Amniotic epithelial cell (primary cell): ENCODE measurements around the gene SRC.

ENCODE experiments used
- DNase-seq: peaks from one replicate; pipeline ENCODE4 v3.0.0-alpha.2; 2010; ENCODE audit warnings: low read depth

SRC gene

DNA sequence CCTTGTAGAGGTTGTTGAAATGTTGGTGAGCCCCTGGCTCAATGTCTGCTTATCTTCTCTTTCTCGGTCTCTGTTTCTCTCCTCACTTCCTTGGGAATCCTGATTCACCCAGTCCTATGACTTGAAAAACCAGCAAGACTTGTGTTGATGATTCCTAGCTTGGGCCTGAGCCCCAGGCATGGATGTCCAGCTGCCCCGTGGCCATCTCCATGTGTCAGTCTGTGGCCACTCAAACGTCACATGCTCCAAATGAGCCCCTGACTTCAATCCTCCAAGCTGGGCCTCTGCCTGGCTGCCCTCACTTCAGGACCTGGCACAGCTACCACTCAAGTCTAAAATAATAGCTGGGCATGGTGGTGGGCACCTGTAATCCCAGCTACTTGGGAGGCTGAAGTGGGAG lies 81.0 kb downstream of the SRC start:
- no peak for DNase-seq

DNA sequence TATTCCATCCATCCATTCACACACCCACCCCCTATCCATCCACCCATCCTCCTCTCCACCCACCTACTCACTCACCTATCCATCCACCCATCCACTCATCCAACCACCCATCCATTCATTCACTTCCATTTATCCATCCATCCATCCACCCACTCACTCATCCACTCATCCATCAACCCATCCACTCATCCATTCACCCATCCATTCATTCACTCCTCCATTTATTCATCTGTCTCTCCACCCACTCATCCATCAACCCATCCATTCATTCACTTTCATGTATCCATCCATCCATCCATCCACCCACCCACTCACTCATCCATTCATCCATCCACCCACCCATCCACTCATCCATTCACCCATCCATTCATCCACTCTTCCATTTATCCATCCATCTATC lies 84.1 kb downstream of the SRC start:
- no peak for DNase-seq

DNA sequence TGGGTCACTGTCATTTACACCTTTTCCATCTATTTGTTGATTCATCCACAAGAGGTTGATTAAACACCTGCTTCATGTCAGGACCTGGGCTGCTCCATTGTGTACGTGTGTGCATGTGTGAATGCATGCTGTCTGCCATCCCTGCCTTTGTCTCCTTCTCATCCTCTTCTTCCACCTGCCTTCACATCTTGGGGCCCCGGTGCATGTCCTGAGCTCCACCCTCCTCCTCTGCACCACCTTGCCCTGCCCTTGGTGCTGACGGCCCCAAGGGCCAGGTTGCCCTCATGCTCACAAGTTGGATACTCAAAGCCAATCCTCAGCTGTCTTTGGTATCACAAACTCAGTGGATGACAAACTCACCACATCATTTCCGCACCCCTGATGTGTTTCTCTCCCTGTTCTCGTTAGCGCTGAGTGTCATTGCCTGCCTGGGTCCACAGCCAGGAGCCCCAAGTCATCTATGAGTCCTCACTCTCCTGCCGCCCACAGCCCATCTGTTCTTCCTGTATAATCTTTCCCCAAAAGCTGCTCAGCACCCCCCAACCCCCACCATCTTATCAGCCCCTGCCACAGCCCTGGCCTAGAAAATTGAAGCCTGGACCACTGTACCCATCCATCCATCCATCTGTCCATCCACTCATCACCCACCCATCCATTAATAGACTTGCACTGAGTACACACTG lies 85.0 kb downstream of the SRC start:
- DNase-seq, result no peak

DNA sequence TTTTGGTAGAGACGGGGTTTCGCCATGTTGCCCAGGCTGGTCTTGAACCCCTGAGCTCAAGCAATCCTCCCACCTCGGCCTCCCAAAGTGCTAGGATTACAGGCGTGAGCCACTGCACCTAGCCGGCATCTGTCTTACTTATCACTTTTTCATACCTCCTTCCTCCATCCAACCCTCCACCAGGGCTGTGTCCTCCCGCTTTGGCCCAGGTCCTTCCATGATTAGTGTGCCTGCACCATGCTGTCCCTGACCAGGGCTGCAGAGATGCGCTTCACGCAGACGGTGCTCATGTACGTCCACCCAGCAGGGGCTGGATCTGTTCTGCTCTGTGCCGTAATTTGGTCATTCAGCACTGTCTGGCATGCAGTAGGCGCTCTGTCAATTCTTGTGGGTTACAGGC lies 85.8 kb downstream of the SRC start:
- DNase-seq, result no peak

DNA sequence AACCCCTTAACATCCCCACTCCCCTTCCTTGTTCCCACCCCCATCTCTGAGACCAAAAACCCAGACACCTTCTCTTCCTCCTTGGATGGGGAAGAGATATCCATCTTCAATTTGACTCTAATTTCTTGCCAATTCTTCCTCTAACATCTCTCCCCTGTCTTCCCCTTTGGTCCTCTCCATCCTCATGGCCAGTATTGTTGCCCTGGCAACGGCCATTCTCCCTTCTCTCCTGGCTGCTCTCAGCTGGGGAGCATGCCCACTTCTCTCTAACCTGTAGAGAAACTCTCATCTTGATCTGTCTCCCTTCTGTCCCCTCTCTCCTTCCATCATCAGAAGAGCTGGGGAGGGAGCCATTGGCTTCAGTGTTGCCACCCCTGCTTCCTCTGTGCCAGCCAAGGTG lies 86.7 kb downstream of the SRC start:
- DNase-seq, result no peak

DNA sequence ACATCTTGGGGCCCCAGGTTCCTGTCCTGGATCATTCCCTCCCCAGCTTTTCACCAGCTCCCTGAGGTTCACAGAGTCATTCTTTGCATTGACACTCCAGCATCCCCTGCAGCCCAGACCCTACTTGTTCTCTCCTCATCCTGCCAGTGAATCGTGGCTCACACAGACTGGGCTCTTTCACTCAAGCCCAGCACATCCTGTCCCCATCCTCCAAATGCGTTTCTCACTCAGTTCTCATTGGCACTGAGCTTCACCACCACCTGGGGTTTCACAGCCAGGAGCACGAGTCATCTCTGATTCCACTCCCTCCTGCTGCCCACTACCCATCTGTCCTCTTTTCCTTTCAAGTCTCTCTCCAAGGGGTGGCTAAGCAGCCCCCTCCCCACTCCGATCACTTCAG lies 89.7 kb downstream of the SRC start:
- no peak for DNase-seq

DNA sequence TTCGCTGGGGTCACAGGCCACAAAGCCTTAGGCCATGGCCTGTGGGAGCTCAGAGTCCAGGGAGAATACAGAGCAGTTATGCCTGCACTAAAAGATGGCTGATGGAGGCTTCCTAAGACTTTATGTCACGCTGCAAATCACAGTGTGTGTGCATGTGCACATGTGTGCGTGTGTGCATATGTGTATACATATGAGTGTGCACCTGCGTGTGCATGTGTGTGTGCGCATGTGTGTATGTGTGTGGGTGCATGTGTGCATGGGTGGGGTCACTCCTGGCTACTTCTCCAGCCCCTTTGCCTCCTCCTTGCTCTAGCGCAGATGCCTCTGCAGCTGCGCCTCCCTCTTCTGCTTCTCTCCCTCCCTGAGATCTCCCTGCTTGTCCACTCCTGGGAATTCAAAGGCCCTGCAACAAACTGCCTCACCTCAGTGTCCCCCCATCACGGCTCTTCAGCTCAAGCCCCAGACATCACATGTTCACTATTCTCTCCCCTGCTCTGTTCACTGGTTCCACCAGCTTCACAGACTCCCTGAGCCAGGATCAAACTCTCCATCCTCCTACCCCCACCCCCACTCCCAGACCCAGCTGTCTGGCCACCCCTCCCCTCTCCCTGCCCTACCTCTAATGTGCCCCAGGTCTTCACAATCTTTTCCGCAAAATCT lies 90.7 kb downstream of the SRC start:
- no peak for DNase-seq

DNA sequence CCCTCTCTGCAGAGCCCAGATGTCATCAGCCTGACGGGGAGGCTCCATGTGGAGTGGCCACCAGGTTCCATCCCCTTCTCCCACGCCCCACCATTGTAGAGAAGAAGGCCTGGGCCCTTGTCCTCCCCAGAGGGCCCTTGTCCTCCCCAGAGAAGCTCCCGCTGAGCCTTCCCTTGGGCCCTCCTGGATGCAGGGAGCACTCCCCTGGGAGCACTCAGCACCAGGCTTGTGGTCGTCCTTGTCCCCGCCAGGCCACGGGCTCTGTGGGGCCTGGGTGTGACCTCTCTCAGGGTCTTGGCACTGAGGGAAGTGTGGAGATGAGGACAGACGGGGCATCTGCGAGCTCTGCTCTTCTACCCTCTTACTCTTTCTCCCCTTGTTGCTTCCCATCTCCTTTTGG lies 91.7 kb downstream of the SRC start:
- no peak for DNase-seq

DNA sequence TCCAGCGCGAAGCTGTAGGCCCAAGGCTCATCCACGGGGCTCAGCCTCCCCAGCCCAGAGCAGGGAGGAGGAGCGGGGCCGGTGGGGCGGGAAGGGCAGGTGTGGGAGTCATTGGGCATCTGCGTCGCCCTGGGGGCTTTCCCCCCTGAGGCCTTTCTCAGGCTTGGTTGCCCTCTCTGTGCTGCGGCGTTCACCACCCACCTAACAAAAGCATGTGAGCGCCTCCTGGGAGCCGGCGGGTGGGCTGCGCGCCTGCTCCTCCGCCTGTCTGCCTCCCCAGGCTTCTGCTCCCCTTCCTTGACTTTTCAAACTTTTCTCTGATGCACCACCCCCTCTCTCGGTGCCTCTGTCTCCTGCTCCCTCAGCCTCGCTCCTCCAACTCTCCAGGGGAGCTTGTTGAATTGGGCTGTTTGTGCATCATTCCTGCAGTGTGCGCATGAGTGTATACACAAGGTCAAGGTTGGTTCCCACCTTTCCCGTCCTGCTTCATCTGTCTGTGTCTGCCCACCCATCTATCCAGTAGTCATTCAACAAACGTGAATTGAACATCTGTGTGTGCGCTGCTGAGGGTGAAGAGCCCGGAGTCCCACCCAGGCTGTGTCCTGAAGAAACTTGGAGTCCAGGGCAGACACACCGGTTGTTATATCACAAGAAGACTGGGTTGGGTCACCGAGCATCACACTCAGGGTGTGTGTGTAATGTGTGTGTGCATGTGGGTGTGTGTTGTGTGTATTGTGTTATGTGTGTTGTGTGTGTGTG lies 92.7 kb downstream of the SRC start:
- no peak for DNase-seq

DNA sequence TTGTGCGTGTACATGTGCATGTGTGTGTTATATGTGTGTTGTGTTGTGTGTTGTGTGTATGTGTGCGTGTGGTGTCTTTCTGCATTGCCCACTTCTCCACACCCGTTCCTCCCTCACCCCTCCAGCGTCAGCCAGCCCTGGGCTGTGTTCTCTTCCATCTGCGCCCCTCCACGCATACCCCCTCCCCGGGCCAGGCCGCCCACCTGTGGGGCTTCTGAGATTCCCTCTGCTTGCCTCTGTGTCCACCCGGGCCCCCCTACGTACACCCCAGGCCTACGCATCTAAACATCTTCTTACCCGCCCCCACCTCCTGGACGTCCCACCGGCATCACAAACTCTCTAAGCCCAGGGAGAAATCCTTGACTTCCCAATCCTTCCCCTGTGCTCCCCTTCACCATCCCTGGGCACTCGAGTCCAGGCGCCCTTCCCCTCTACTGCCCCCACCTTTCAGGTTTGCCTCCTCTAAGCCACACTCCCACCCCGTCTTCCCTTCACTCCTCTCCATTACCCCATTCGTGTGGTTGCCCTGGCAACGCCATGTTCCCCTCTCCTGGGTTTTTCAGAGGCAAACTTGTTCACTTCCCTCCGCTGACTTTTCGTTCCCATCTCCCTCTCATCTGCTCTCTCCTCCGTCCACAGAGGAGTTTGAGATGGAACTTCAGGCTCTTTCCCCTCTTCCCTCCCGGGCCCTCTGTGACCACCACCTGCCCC lies 93.4 kb downstream of the SRC start:
- no peak for DNase-seq

DNA sequence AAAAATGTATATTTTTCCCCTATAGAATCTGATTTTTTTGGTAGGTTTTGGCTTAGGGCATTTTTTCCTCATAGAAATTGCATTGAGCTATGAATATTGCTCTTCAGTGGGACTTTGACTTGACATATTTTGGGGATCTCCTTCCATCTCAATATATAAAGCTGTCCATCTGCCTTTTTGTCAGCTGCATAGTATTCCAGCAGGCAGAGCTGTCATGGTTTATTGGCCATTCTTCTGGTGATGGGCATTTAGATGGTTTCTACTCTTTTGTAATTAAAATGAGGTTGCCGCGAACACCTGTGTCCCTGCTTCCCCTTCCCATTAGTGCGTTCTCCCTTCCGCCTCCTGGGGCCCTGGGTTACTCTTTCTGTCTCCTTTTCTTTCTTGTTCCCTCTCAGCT lies 95.1 kb downstream of the SRC start:
- DNase-seq, result no peak

DNA sequence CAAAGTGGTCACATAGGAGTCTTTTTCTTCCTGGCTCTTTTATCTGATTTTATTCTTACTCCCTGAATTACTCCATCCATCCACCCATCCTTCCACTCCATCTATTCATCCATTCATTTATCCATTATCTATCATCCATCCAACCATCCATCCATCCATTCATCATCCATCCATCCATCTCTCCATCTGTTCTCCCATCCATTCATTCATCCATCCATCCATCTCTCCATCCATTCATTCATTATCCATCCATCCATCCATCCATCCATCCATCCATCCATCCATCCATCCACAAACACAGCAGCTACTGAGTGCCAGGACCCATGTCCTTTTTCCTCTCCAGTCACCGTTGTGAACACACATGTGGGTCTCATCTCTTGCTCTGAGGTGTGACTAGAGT lies 96.6 kb downstream of the SRC start:
- no peak for DNase-seq

DNA sequence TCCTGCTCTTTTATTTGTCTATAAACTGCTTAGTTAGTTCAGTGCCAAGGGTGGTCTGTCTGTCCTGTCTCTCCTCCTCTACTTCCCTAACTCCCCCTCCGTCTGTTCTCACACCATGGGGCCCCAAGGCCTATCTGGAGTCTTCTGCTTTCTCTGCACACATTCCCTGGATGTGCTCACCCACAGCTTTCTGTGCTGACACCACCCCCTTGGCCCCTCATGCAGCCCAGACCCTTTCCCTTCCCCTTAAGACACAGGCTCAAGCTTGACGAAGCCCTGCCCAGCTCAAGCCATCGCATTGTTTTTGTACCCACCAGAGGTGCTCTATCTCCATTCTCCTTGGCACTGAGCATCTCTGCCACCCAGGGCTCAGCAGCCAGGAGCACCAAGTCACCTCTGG lies 97.0 kb downstream of the SRC start:
- no peak for DNase-seq

DNA sequence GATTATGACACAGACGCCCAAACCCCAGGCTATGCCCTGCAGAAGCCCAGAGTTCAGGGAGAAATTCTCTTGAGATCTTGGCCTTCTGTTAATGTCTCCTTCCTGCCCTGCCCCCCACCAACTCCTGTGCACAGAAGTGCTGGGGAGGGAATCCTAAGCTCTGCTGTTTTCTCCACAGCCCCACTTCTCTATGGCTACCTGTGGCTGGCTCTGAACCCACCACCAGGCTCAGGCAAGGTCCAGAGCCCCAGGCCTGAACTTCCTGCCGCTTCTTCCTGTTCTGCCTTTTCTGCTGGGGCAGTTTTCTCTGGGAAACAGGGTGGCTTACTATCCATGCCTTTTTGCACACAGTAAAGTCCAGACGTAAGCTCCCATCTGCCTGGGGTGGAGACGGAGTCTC lies 97.7 kb downstream of the SRC start:
- DNase-seq, result no peak

DNA sequence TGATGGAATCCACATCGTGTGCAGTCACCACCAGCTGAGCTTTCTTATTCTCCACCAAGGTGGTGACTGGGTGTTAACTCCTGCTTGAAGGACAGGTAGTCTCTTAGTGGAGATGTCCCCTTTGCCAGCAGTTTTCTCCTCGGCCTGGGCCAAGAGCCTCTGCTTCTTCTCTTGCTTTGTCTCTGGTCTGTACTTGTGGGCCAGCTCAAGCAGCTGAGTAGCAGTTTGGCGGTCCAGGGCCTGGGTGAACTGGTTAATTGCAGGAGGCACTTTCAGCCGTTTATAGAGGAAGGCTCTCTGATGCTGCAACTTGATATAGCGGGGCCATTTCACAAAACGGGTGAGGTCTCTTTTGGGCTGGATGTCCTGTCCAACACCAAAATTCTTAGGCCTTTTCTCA lies 99.1 kb downstream of the SRC start:
- DNase-seq, result no peak

DNA sequence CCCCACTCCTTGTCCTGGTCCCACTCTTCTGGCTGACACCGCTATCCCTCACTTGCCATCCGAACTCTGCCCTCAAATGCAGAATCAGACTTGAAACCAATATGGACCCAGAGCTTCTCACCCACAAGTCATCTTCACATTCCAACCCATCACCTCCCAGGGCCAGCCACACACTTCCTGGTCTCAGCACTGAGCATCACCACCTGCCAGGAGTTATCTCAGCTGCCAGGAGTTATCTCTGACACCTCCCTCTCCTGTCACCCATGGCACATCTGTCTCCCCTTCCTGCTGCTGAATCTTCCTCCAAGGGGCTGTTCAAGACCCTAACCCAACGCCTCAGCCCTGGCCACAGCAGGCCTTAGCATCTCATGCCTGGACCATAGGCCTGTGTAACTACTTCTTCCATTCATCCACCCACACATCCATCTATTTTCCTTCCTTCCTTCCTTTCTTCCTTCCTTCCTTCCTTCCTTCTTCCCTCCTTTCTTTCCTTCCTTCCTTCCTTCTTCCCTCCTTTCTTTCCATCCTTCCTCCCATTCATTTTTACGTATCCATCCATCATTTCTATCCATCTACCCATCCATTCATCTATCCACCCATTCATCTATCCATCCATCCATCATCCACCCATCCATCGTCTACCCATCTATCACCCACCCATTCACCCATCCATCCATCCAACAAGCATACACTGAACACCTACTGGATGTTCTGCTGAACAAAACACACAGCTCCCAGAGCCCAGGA lies 100.5 kb downstream of the SRC start:
- DNase-seq, result no peak

DNA sequence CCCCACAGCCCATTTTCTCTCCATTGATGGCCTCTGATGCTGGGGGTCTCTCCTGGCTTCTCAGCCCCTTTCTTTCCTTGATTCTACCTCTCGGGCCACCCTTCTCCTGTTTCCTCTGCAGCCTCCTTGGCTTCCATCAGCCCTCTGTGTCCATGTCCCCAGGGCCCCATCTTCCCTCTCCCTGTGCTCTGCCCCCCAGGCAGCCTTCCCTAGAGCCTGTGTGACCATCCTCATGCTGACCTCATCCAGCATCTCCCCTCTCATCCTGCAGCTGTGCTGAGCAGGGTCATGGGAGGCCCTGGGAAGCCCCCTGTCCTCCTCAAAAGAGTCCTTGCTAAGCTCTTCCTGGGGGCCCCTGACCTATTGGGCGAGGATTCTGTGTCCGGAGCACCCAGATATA lies 101.7 kb downstream of the SRC start:
- DNase-seq, result no peak

DNA sequence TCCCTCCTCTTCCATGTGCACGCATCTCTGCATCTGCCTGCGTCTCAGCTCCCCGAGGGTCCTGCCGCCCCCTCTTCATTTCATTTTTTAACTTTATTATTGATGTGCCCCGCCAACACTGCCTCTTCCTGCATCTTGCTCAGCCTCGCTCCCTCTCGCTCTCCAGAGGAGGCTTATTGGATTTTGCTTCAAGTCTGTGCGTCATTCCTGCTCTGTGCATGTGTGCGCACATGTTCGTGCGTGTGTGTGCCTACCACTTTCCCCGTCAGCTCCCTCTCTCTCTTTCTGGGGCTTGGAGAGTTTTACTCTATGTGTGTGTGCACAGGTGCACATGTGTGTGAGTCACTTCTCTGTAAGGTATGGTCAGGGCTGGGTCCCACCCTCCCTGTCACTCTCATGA lies 103.3 kb downstream of the SRC start:
- no peak for DNase-seq

DNA sequence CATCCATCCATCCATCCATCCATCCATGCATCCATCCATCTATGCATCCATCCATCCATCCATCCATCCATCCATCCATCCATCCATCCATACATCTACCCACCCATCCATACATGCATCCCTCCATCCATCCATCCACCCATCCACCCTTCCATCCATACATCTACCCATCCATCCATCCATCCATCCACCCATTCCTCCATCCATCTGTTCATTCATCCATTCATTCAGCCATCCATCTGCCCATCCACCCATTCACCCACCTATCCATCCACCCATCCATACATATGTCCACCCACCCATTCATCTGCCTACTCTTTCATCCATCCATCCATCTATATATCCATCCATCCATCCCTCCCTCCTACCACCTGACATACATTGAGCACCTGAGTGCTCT lies 104.4 kb downstream of the SRC start:
- DNase-seq, result no peak

DNA sequence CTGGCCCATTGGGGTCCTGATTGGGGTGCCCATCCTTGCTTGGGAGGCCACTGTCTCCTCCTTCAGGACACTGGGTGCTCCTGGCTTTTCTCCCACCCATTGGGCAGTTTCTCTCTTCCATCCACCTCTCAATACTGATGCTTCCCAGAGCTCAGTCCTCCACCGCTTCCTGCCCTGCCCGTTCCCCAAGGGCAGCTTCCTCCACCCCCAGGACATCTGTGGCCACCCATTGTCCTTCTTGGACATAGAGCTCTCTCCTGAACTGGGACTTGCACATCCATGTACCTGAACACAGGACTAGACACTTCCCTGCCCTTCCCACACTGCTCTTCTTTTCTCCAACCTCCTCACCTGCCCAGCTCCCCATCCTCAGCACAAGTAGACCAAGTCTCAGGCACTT lies 105.7 kb downstream of the SRC start:
- no peak for DNase-seq

DNA sequence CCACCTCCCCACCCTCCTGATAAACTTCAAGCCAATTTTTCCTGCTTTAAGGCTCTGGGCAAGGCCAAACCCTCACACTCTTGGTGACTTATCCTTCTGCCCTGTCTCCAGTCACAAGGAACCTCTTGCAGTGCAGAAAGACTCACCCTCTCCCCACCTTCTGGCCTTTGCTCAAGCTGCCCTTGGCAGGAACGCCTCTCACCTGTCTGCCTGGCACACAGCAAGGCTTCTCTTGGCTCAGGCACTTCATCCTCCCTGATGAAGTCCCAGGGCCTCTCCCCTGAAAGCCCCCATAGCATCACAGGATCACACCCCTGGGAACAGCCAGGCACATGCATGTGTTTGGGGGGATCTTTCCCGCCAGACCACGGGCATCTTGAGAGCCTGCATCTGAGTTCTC lies 106.3 kb downstream of the SRC start:
- DNase-seq, result no peak

DNA sequence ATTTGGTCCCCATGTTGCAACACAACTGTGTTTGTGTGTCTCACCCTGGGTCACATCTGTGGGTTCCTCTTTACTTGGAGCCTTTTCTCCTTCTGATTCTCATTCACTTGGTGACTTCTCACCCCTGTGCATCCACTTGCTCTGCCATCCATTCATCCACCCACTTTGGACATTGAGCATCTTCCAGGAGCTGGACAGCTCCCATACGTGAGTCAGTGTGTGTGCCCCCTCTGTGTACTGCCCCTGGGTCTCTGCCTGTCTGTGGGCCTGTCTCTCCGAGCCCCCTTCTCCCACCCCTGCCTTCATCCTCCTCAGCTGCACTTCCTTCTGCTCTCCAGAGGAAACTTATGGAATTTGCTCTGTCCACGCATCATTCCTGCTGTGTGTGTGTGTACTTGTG lies 107.3 kb downstream of the SRC start:
- DNase-seq, result no peak
